Stimulated activated CD8-positive, alpha-beta memory T cell treated with anti-CD3 and anti-CD28 coated beads, Interleukin-12 subunit alpha, Interleukin-12 subunit beta, amount 100 ng/mL, for 24 hours (primary cell): Measurements from ENCODE around the gene NOXA1.

Source experiments
- DNase-seq: peaks from one replicate; pipeline ENCODE4 v3.0.0-alpha.2; 2020; ENCODE audit errors: extremely low read depth

Gene NOXA1

GRCh38 chr9:137387114-137387890 is 35.9 kb upstream of the NOXA1 start:
- DNase-seq = no peak

- DNase-seq = no peak
Measured at GRCh38 chr9:137387891-137388560, 35.2 kb upstream of the NOXA1 start.

GRCh38 chr9:137388589-137389427 is 34.4 kb upstream of the NOXA1 start:
- DNase-seq = no peak

DNA sequence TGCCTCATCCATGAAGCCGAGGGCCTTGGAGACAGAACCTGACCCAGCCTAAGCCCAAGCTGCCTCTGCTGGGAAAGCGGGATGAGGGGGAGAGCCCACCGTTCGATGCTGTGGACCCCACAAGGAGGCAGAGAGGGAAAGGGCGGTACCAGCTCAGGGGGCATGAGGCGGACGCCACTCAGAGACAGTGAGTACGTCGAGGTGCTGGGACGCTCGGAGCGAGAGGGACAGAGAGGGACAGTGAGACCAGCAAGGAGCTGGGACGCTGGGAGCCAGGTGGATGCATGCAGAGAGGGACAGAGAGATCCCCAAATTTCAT is 33.8 kb upstream of the NOXA1 start:
- no peak for DNase-seq

DNA sequence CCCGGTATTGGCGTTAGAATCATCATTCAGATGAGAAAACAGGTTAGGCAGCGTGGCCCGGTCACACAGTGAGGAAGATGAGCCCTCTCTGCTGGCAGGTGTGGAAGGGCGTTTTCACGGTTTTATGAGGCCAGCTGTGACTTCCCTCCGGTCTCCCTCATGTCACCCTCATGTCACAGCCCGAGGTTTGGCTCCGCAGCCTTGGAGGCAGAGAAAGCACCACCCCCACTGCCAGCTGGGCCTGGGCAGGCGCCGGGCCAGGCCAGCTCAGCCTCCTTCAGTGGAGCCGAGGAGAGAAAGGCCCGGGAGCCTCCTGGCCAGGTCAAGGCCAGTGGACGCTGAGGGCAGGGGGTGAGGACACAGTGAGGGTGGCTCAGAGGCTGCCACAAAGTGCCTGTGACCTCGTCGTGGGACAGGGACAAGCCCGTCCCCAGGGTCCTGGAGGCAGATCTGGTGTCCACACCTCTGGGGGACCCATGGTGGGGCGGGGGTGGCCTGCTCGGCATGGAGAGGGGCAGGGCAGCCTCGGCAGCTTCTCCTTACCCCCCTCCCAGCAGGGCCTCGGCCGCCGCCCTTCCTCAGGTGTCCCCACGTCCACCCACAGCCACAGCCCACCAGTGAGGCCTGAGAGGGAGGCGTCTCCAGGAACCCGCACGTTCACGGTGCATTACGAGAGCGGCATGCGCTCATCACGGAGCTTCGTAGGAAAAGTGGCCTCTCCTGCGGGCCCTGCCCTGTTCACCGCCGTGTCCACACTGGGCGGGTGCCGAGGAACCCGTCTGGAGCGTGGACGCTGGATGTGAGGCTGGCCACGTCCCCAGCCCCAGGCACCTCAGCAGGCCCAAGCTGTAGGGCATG is 32.4 kb upstream of the NOXA1 start:
- DNase-seq = no peak

- no peak for DNase-seq
Measured at GRCh38 chr9:137391411-137391754, 31.8 kb upstream of the NOXA1 start.

- DNase-seq = no peak
Measured at GRCh38 chr9:137392232-137393007, 30.8 kb upstream of the NOXA1 start.

DNA sequence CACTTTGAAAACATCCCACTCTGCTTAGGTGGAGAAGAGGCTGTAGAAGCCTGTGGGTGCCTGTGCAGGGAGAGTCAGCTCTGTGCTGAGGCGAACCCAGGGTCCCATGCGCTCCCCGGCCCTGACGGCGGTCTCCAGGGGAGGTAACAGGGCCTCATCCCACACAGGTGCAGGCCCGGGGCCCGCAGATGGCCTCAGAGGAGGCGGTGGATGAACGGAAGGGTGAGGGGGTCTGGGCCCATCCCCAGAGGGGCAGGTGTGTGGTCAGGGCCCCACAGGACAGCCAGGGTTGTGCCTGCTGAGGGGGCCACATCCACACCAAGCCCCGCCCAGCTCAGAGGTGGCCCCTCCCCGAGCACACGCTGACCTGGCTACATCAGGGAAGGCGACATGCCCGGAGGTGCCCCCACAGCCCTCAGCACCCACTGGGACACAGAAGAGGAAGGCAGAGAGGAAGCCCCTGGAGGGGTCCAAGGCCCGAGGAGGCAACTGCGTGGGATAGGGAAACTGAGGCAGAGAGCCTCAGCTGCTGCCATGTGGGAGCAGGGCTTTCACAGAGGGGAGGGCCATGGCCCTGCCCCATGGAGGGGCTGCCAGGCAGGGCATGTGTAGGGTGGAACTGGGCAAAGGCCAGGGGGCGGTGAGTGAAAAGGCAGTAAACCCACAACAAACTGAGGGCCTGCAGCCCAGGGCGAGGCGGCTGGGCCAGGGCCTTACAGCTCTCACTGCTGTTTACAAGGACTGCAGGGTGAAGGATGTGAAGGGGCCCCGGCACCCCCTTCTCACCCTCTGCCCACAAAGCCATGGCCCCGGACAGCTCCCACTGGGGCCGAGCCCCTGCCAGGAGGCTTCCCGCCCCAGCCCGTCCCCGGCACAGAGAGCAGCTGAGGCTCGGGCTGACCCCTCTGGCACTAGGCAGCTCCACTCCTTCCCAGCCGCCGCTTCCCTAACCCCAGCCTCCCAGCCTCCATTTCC is 29.7 kb upstream of the NOXA1 start:
- no peak for DNase-seq

DNA sequence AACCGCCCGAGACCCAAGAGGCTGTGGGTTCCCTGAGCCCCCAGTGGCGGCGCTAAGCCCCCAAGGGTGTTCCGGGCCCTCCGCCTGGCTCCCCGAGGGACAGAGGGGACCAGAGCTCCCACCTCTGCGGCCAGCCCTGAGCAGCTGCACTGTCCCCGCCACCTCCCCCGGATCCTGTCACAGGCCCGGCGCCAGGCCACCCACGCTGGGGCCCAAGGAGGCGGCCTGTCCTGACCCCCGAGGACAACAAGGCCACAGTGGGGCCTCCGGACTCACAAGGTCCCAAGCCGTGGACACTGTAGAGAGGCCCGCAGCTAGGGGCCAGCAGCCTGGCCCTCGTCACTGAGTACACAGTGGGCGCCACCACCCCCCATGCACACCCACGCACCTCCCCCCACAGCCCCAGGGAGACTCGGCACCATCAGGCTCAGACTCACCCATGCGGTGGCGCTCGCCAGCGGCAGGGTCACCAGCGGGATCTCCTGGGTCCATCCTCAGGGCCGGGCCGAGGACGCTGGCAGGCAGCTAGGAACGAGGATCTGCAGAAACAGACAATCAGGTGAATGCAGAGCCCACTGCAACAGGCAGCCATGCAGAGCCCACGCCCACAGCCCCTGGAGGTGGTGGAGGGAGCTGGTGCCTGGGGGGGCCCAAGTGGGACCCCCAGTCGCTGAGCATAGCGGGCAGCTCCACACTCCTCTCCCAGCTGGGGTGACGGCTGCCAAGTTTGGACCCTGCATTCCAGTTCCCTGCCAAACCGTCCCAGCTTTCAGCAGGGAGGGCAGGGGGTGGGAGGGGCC is 28.1 kb upstream of the NOXA1 start:
- DNase-seq = no peak

DNA sequence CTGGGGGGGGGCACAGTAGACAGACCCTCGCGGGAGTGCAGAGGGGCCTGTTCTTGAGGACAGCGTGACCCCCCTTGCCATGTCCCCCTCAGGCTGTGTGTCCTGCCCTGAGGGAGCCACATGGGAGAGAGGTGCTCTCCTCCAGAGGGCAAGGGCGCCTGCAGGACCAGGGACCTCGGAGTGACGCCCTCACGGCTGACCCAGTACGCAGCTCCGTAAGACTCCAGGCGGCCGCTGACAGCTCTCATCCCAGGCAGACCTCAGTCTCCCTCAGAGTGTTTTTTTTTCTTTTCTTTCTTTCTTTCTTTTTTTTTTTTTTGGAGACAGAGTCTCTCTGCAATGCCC is 27.6 kb upstream of the NOXA1 start:
- no peak for DNase-seq

- no peak for DNase-seq
Measured at GRCh38 chr9:137396227-137396626, 27.0 kb upstream of the NOXA1 start.

DNA sequence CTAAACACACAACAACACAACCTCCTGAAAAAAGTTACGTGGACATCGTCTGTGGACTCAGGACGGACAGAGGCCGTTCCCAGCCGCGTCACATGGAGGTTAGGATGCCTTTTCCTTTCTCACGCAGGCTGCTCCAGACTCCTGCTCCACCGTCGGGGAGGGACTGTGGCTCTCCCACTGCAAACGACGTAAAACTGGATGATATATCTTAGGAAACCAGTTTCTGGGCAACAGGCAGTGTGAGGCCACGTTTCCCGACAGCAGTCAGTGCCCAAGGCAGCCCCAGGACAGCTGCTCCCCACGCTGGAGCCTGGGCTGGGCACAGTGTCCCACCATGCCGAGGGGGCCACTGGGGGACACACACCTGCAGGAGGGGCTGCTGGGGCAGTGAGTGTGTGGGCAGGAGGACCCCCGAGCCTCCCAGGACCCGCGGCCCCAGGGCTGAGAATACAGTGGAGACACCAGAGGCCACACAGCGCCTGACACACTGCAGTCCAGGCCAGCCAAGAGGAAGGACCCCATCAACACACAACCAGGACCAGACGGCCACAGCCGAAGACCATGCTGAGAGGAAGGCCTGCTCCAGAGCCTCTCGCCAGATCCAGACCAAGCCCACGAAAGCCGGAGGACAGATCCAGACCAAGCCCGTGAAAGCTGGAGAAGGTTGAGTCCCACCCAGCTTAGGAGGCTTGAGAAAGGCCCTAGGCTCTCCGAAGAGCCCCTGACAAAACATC is 26.4 kb upstream of the NOXA1 start:
- no peak for DNase-seq

DNA sequence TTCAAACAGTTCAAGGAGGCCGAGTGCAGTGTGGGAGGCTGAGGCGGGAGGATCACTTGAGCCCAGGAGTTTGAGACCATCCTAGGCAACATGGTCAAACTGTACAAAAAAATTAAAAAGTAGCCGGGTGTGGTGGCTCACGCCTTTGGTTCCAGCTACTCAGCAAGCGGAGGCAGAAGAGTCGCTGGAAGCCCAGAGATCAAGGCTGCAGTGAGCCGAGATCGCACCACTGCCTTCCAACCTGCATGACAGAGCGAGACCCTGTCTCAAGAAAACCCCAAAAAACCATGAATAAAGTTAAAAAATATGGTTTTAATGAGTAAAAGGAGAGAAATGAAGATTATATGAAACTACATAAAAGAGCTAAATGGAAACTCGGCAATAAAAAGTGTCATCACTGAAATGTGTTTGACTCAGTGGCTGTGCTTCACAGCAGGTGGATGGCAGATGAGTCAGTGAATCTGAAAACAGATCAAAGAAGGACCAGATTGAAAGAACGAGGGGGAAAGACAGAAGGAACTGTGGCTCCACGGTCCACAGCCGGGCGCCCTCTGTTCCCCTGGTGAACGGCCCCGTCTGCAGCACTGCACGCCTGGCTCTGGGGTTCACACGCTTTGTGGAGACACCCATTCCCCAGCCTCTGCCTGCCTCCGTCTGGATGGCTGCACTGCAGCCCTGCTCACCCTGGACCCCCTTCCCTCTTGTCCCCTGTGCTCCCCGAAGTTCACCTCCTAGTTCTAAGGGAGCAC is 25.3 kb upstream of the NOXA1 start:
- no peak for DNase-seq

GRCh38 chr9:137398561-137399468 is 24.4 kb upstream of the NOXA1 start:
- DNase-seq = no peak

DNA sequence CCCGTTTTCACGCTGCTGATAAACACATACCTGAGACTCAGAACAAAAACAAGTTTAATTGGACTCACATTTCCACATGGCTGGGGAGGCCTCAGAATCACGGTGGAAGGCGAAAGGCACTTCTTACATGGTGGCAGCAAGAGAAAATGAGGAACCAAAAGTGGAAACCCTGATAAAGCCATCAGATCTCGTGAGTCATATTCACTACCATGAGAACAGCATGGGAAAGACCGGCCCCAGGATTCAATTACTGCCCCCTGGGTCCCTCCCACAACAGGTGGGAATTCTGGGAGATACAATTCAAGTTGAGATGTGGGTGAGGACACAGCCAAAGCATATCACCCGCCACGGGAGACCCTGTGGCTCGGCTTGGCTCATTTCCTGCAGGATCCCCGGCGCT is 20.4 kb upstream of the NOXA1 start:
- DNase-seq = no peak

- DNase-seq = no peak
Measured at GRCh38 chr9:137403269-137403668, 19.9 kb upstream of the NOXA1 start.
